AG10803 (cell line): Measurements from ENCODE around the gene CD244.

Experiments
- DNase-seq: peaks from one replicate; pipeline ENCODE4 v3.0.0; 2010; ENCODE audit warnings: low read depth
- H3K4me3 ChIP-seq: 2 replicates; pipeline ENCODE4 v1.5.1; 2011; ENCODE audit warnings: mild to moderate bottlenecking, low read length, control low read depth
- TF ChIP-seq, protein P1 (sequence below): conservative IDR thresholded peaks from 2 replicates; pipeline ENCODE4 v1.5.1; 2011; ENCODE audit warnings: mild to moderate bottlenecking, low read length, control low read depth, inconsistent platforms

CD244 gene

DNA sequence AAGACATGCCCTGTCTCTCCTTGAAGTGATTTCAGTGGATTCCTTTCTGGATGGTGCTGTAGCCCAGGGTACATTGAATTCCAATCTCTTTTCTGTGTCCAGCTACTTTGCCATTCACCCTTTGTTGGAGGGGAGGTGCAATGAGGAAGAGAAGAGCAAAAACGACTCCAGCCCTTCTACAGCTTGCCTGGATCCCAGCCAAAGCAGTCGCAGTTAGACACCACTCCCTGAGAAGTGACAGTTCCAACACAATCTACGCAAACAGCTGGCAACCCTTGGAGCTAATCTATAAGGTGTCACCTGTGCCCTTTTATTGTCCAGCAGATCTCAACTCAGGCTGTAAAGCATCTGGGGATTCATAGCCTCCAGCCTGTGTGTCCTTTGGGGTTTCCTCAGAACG is 4.6 kb downstream of the CD244 start:
- no peak overlapping the region for H3K4me3 ChIP-seq
- DNase-seq = no peak
- TF ChIP-seq, protein P1, sequence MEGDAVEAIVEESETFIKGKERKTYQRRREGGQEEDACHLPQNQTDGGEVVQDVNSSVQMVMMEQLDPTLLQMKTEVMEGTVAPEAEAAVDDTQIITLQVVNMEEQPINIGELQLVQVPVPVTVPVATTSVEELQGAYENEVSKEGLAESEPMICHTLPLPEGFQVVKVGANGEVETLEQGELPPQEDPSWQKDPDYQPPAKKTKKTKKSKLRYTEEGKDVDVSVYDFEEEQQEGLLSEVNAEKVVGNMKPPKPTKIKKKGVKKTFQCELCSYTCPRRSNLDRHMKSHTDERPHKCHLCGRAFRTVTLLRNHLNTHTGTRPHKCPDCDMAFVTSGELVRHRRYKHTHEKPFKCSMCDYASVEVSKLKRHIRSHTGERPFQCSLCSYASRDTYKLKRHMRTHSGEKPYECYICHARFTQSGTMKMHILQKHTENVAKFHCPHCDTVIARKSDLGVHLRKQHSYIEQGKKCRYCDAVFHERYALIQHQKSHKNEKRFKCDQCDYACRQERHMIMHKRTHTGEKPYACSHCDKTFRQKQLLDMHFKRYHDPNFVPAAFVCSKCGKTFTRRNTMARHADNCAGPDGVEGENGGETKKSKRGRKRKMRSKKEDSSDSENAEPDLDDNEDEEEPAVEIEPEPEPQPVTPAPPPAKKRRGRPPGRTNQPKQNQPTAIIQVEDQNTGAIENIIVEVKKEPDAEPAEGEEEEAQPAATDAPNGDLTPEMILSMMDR = no peak

GRCh38 chr1:160855181-160855981 is 7.3 kb downstream of the CD244 start:
- TF ChIP-seq, protein P1 = no peak
- H3K4me3 ChIP-seq = no peak overlapping the region
- DNase-seq = no peak

GRCh38 chr1:160853754-160854153 is 8.9 kb downstream of the CD244 start:
- no peak overlapping the region for H3K4me3 ChIP-seq
- TF ChIP-seq, protein P1 = no peak
- no peak for DNase-seq

- TF ChIP-seq, protein P1 = no peak
- no peak for DNase-seq
Measured at GRCh38 chr1:160853014-160853413, 9.7 kb downstream of the CD244 start.

GRCh38 chr1:160850993-160851392 is 11.7 kb downstream of the CD244 start:
- TF ChIP-seq, protein P1 = no peak
- H3K4me3 ChIP-seq = no peak overlapping the region
- no peak for DNase-seq

More at GRCh38 chr1:160853014-160853413, 9.7 kb downstream of the CD244 start:
- no peak overlapping the region for H3K4me3 ChIP-seq

- DNase-seq = no peak
- TF ChIP-seq, protein P1 = no peak
- no peak overlapping the region for H3K4me3 ChIP-seq
Measured at GRCh38 chr1:160850541-160850940, 12.1 kb downstream of the CD244 start.

DNA sequence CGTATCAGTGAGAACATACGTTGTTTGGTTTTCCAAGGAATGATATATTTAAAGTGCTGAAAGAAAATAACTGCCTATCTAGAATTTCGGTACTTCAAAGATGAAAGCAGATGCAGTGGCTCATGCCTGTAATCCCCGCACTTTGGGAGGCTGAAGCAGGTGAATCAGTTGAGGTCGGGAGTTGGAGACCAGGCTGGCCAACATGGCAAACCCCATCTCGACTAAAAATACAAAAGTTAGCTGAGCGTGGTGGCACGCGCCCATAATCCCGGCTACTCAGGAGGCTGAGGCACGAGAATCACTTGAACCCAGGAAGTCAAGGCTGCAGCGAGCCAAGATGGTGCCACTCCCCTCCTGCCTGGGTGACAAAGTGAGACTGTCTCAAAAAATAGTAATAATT is 16.4 kb downstream of the CD244 start:
- H3K4me3 ChIP-seq = no peak overlapping the region
- DNase-seq = no peak
- TF ChIP-seq, protein P1 = no peak
